Measurements from ENCODE around the gene ZKSCAN3.
A peak's percentile ranks its signal among the peaks of the same experiment; 100 is the strongest.
"Not testable (repeated sequence)": the region's sequence is repeated elsewhere in the genome, so short reads cannot be mapped to it uniquely, and the experiment has no call there.

The ZKSCAN3 gene

GRCh38 chr6:28349892-28350737 is at the start of gene ZKSCAN3:
Gene ZKSCAN3 (plus strand): TSS chr6:28349947. CDS start chr6:28359587, 9,640 bp downstream.
- DNase-seq = peak; percentile 84

- DNase-seq = no peak
Measured at GRCh38 chr6:28303570-28303969, 46.2 kb upstream of the ZKSCAN3 start.

- DNase-seq = not testable (repeated sequence)
Measured at GRCh38 chr6:28306363-28306762, 43.4 kb upstream of the ZKSCAN3 start.

- DNase-seq = peak; percentile 87
Measured at GRCh38 chr6:28311139-28311823, 38.5 kb upstream of the ZKSCAN3 start.

- DNase-seq = no peak
Measured at GRCh38 chr6:28312939-28313338, 36.8 kb upstream of the ZKSCAN3 start.

- DNase-seq = peak; percentile 40
Measured at GRCh38 chr6:28315628-28316027, 34.1 kb upstream of the ZKSCAN3 start.

- DNase-seq = not testable (repeated sequence)
Measured at GRCh38 chr6:28317866-28318265, 31.9 kb upstream of the ZKSCAN3 start.

GRCh38 chr6:28322661-28323060 is 27.1 kb upstream of the ZKSCAN3 start:
- DNase-seq = no peak

- no peak for DNase-seq
Measured at GRCh38 chr6:28323813-28324424, 25.8 kb upstream of the ZKSCAN3 start.

GRCh38 chr6:28326371-28326948 is 23.3 kb upstream of the ZKSCAN3 start:
- no peak for DNase-seq

GRCh38 chr6:28330041-28330440 is 19.7 kb upstream of the ZKSCAN3 start:
- no peak for DNase-seq

- DNase-seq = no peak
Measured at GRCh38 chr6:28333047-28333446, 16.7 kb upstream of the ZKSCAN3 start.

- no peak for DNase-seq
Measured at GRCh38 chr6:28333599-28334018, 16.1 kb upstream of the ZKSCAN3 start.

GRCh38 chr6:28334286-28335039 is 15.3 kb upstream of the ZKSCAN3 start:
- DNase-seq = no peak

GRCh38 chr6:28335040-28335563 is 14.6 kb upstream of the ZKSCAN3 start:
- DNase-seq = no peak

GRCh38 chr6:28335564-28336283 is 14.0 kb upstream of the ZKSCAN3 start, which contains the start of gene ZSCAN31:
Gene ZSCAN31 (minus strand): TSS chr6:28336148. CDS start chr6:28329683, 6,465 bp downstream.
- DNase-seq = peak; percentile 76

- DNase-seq = peak; percentile 40
Measured at GRCh38 chr6:28336284-28337120, 13.2 kb upstream of the ZKSCAN3 start.

- DNase-seq = no peak
Measured at GRCh38 chr6:28337121-28337520, 12.6 kb upstream of the ZKSCAN3 start.

- DNase-seq = no peak
Measured at GRCh38 chr6:28340310-28341095, 9.2 kb upstream of the ZKSCAN3 start.

Data from NCI-H2171 treated with DMSO at 0.1 percent for 48 hours (cell line).